GM19455 (cell line): ENCODE measurements around the gene ATXN2.
"Not testable (repeated sequence)": the region's sequence is repeated elsewhere in the genome, so short reads cannot be mapped to it uniquely, and the experiment has no call there.

Experiments
- ATAC-seq: cut with Tn5 transposase; IDR thresholded peaks from one replicate; pipeline ENCODE4 v1.9.1; 2021; ENCODE audit not compliant: unreplicated experiment

The ATXN2 gene

GRCh38 chr12:111573476-111573875, 25.6 kb downstream of the ATXN2 start:
- ATAC-seq = no peak

- no peak for ATAC-seq
Measured at GRCh38 chr12:111570084-111570961, 28.8 kb downstream of the ATXN2 start.

DNA sequence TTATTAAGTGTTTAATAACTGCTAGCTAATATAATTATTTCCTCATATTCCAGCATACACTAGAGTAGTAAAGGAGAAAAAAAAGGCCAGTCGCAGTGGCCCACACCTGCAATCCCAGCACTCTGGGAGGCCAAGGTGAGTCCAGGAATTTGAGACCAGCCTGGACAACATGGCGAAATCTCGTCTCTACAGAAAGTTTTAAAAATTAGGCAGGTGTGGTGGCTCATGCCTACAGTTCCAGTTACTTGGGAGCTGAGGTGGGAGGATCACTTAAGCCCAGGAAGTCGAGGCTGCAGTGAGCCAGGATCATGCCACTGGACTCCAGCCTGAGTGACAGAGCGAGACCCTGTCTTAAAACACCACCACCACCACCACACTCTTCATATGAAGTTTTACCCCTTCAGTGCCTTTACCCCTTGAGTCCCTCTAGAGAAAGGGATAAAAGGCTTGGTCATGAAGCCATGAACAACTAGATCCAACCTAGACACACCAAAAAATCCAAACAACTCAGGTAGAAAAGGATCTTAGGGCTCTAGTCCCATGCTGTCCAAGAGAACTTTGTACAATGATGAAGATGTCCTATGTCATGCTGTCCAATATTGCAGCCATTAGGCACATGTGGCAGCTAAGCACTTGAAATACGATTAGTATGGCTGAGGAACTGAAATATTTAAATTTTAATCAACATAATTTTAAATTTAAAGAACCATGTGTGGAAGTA, 29.6 kb downstream of the ATXN2 start:
- no peak for ATAC-seq

DNA sequence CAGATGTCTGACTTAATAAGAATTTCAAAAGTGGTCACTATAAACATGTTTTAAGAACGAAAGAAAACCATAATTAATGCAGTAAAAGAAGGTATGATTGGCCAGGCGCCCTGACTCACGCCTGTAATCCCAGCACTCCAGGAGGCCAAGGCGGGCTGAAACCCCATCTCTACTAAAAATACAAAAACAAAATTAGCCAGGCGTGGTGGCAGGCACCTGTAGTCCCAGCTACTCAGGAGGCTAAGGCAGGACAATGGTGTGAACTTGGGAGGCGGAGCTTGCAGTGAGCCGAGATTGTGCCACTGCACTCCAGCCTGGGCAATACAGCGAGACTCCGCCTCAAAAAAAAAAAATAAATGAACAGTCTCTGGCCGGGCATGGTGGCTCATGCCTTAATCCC, 38.3 kb downstream of the ATXN2 start:
- not testable (repeated sequence) for ATAC-seq

GRCh38 chr12:111558107-111558376, 41.1 kb downstream of the ATXN2 start:
- no peak for ATAC-seq

- no peak for ATAC-seq
Measured at GRCh38 chr12:111557271-111558106, 41.6 kb downstream of the ATXN2 start.

DNA sequence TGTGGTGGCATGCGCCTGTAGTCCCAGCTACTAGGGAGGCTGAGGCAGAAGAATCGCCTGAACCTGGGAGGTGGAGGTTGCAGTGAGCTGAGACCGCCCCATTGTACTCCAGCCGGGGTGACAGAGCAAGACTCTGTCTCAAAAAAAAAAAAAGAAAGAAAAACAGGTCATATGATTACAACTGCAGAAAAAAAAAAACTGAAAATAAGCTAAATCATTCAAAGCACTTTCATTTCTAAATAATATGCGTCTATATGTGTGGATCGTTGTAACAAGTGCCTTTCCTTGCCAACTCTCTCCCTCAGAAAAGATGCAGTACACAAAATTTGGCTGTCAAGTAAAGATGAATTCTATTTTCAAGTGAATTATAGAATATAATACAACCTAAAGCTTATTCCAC, 42.4 kb downstream of the ATXN2 start:
- no peak for ATAC-seq

DNA sequence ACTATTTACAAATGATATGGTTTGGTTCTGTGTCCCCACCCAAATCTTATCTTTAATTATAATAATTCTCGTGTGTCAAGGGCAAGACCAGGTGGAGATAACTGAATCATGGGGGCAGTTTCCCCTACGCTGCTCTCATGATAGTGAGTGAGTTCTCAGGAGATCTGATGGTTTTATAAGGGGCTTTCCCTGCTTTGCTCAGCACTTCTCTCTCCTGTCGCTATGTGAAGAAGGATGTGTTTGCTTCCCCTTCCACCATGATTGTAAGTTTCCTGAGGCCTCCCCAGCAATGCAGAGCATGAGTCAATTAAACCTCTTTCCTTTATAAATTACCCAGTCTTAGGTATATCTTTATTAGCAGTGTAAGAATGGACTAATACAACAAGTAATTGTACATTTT, 43.8 kb downstream of the ATXN2 start:
- ATAC-seq = not testable (repeated sequence)

- ATAC-seq = no peak
Measured at GRCh38 chr12:111546758-111547383, 52.2 kb downstream of the ATXN2 start.

GRCh38 chr12:111546171-111546570, 52.9 kb downstream of the ATXN2 start:
- no peak for ATAC-seq

DNA sequence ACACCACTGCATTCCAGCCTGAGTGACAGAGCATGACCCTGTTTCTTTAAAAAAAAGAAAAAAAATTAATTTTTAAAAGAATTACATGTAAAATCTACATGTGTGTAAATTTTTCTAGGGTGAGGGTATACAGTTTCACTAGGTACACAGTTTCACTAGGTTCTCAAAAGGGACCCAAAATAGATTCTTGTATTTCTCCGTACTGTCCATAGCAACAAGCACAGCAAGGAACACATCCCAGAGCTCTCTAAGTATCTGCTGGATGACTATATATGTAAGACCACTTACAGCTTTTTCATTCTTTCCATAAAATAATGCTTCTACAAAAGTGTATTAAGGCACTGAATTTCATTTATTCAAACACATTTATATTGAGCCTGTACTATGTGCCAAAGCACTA, 55.1 kb downstream of the ATXN2 start:
- ATAC-seq = no peak

GRCh38 chr12:111532751-111533150, 66.4 kb downstream of the ATXN2 start:
- no peak for ATAC-seq

GRCh38 chr12:111529424-111530368, 69.4 kb downstream of the ATXN2 start:
- no peak for ATAC-seq

- no peak for ATAC-seq
Measured at GRCh38 chr12:111523587-111524167, 75.4 kb downstream of the ATXN2 start.

GRCh38 chr12:111521801-111522200, 77.3 kb downstream of the ATXN2 start:
- no peak for ATAC-seq

- ATAC-seq = no peak
Measured at GRCh38 chr12:111519937-111520336, 79.2 kb downstream of the ATXN2 start.

GRCh38 chr12:111519083-111519482, 80.0 kb downstream of the ATXN2 start:
- no peak for ATAC-seq

DNA sequence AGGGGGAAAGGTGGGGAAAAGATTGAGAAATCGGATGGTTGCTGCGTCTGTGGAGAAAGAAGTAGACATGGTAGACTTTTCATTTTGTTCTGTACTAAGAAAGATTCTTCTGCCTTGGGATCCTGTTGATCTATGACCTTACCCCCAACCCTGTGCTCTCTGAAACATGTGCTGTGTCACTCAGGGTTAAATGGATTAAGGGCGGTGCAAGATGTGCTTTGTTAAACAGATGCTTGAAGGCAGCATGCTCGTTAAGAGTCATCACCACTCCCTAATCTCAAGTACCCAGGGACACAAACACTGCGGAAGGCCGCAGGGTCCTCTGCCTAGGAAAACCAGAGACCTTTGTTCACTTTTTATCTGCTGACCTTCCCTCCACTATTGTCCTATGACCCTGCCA, 91.4 kb downstream of the ATXN2 start:
- ATAC-seq = not testable (repeated sequence)

DNA sequence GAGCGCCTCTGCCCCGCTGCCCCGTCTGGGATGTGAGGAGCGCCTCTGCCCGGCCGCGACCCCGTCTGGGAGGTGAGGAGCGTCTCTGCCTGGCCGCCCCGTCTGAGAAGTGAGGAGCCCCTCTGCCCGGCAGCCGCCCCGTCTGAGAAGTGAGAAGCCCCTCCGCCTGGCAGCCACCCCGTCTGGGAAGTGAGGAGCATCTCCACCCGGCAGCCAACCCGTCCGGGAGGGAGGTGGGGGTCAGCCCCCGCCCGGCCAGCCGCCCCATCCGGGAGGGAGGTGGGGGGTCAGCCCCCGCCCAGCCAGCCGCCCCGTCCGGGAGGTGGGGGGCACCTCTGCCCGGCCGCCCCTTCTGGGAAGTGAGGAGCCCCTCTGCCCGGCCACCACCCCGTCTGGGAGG, 91.9 kb downstream of the ATXN2 start:
- ATAC-seq = not testable (repeated sequence)

DNA sequence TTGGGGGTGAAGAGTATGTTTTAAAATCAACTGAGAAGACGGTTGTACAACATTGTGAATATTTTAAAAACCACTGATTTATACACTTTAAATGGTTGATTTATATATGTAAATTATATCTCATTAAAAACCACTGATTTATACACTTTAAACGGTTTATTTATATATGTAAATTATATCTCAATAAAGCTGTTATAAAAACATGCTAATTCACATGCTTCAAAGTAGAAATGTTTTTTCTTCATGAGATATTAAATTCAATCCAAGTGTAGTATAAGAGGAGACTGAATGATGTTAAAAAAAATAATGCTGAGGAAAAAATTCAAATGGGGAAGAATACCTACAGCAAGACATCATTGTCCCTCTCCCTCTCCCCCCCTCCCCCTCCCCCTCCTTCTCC, 92.9 kb downstream of the ATXN2 start:
- ATAC-seq = no peak
